Left lobe of liver (tissue), 2 donors: ENCODE measurements around the gene MRPL48. TPM values are rescaled to one million over a fixed set of nuclear protein-coding genes. Genes with fewer than 3 reads are reported as not detected.
A peak's percentile ranks its signal among the peaks of the same experiment; 100 is the strongest.

Experiments used
- ATAC-seq: fragments of 200-7000 bp; cut with Tn5 transposase; one replicate; pipeline ENCODE4 v1.9.1; 2020; ENCODE audit warnings: mild to moderate bottlenecking, moderate library complexity
- DNase-seq: peaks from one replicate; pipeline ENCODE4 v3.0.0-alpha.2; 2020; ENCODE audit warnings: low spot score
- total RNA-seq: library from RNA; stranded (reverse); gene quantifications from one replicate; pipeline ENCODE4 v1.2.1, GENCODE V29; 2021
- donor health status: DM: no; HTN: no; CAD: no; lungs with moderate emphysema.
- donor health status: DM: no; HTN: yes; CAD: no.

MRPL48 gene
- total RNA-seq, 1 donor from 2014 or later = 14.9 TPM

GRCh38 chr11:73883856-73884255 lies 96.2 kb downstream of the MRPL48 start:
- no peak for DNase-seq
- peak; percentile 26 for ATAC-seq

- DNase-seq = no peak
- ATAC-seq = no peak
These were observed 100.6 kb downstream of the MRPL48 start for GRCh38 chr11:73888244-73888643.

- ATAC-seq = no peak
- DNase-seq = no peak
These were observed 101.3 kb downstream of the MRPL48 start for GRCh38 chr11:73889019-73889418.

GRCh38 chr11:73889536-73889935 lies 101.9 kb downstream of the MRPL48 start:
- ATAC-seq (no peak), DNase-seq (no peak)

- ATAC-seq (no peak), DNase-seq (no peak)
These were observed 105.4 kb downstream of the MRPL48 start for GRCh38 chr11:73893041-73893440.

GRCh38 chr11:73894725-73895335 lies 107.2 kb downstream of the MRPL48 start:
- no peak for DNase-seq
- ATAC-seq = no peak

GRCh38 chr11:73902303-73902702 lies 114.6 kb downstream of the MRPL48 start:
- no peak for ATAC-seq
- DNase-seq = no peak

GRCh38 chr11:73907191-73907590 lies 119.5 kb downstream of the MRPL48 start:
- ATAC-seq (peak; percentile 33), DNase-seq (no peak)

GRCh38 chr11:73912026-73912425 lies 124.4 kb downstream of the MRPL48 start:
- DNase-seq (no peak), ATAC-seq (no peak)

GRCh38 chr11:73913472-73913871 lies 125.8 kb downstream of the MRPL48 start:
- DNase-seq (no peak), ATAC-seq (no peak)

- no peak for DNase-seq
- ATAC-seq = peak; percentile 79
These were observed 126.6 kb downstream of the MRPL48 start for GRCh38 chr11:73914284-73914683.

Other genes starting within 250 kb of the MRPL48 start
- gene FAM168A, start 189.8 kb upstream of the MRPL48 start, total RNA-seq = 19.9 TPM
- 1.3 TPM for gene PLEKHB1, start 141.3 kb upstream of the MRPL48 start, total RNA-seq
- 57.2 TPM for gene RAB6A, start 26.8 kb upstream of the MRPL48 start, total RNA-seq
- gene COA4, start 89.0 kb downstream of the MRPL48 start, total RNA-seq = 47.9 TPM
- 9.9 TPM for gene PAAF1, start 89.1 kb downstream of the MRPL48 start, total RNA-seq
- gene DNAJB13, start 163.2 kb downstream of the MRPL48 start, total RNA-seq = not detected
- gene UCP2, start 195.0 kb downstream of the MRPL48 start, total RNA-seq = 6.1 TPM
- 0.58 TPM for gene UCP3, start 221.2 kb downstream of the MRPL48 start, total RNA-seq